Measurements from ENCODE around the gene BMAL1.

GRCh38 chr11:13335319-13335718 is 57.7 kb downstream of the BMAL1 start:
- TF ChIP-seq, protein P1, sequence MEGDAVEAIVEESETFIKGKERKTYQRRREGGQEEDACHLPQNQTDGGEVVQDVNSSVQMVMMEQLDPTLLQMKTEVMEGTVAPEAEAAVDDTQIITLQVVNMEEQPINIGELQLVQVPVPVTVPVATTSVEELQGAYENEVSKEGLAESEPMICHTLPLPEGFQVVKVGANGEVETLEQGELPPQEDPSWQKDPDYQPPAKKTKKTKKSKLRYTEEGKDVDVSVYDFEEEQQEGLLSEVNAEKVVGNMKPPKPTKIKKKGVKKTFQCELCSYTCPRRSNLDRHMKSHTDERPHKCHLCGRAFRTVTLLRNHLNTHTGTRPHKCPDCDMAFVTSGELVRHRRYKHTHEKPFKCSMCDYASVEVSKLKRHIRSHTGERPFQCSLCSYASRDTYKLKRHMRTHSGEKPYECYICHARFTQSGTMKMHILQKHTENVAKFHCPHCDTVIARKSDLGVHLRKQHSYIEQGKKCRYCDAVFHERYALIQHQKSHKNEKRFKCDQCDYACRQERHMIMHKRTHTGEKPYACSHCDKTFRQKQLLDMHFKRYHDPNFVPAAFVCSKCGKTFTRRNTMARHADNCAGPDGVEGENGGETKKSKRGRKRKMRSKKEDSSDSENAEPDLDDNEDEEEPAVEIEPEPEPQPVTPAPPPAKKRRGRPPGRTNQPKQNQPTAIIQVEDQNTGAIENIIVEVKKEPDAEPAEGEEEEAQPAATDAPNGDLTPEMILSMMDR (IDR thresholded peaks at IDR 0.05 in 4 of 5, conservative IDR thresholded peaks at IDR 0.05 in 1 of 5): peak; percentile 50 to 82 (median 73)
- TF ChIP-seq POLR2A (IDR thresholded peaks at IDR 0.05): no peak

Measured in gastrocnemius medialis (tissue), 4 donors.